Upper lobe of right lung (tissue), 1 donor: Measurements from ENCODE around the gene ZCCHC4. TPM values are rescaled to one million over a fixed set of nuclear protein-coding genes. Genes with fewer than 3 reads are reported as not detected.
A peak's percentile ranks its signal among the peaks of the same experiment; 100 is the strongest.
"Not testable (repeated sequence)": the region's sequence is repeated elsewhere in the genome, so short reads cannot be mapped to it uniquely, and the experiment has no call there.

Source experiments
- ATAC-seq: fragments of 200-7000 bp; cut with Tn5 transposase; one replicate; pipeline ENCODE4 v1.9.1; 2020; ENCODE audit warnings: mild to moderate bottlenecking, moderate library complexity
- DNase-seq: peaks from one replicate; pipeline ENCODE4 v3.0.0-alpha.2; 2020
- H3K27ac ChIP-seq: fragments of 200-600 bp; one replicate; pipeline ENCODE4 v1.8.0; 2022
- H3K27me3 ChIP-seq: fragments of 200-600 bp; one replicate; pipeline ENCODE4 v1.8.0; 2022; ENCODE audit warnings: mild to moderate bottlenecking
- H3K36me3 ChIP-seq: fragments of 200-600 bp; one replicate; pipeline ENCODE4 v1.8.0; 2022
- H3K4me1 ChIP-seq: fragments of 200-600 bp; one replicate; pipeline ENCODE4 v1.8.0; 2022
- H3K4me3 ChIP-seq: fragments of 200-600 bp; one replicate; pipeline ENCODE4 v1.8.0; 2022; ENCODE audit warnings: mild to moderate bottlenecking
- H3K9me3 ChIP-seq: fragments of 200-600 bp; one replicate; pipeline ENCODE4 v1.8.0; 2022
- intact Hi-C: fragments of 100-400 bp; cut with DNase I; formaldehyde crosslinking; loops from one replicate; pipeline ENCODE4 v1.11.0; 2022
- total RNA-seq: library from RNA; stranded (reverse); fragmentation: NEBNext Ultra II Directional; extraction: Animal tissue kit (Norgen Biotek cat#: 25700); gene quantifications from one replicate; pipeline ENCODE4 v1.2.1, GENCODE V29; 2021
- TF ChIP-seq, protein P1 (sequence below): fragments of 200-600 bp; IDR thresholded peaks from one replicate; pipeline ENCODE4 v1.8.0; 2022; ENCODE audit warnings: antibody characterized with exemption
- donor health status: DM: no; HTN: yes; CAD: no; lungs with severe emphysema.

ZCCHC4 gene
- total RNA-seq, 1 donor from 2014 or later = 10.2 TPM

- no peak overlapping the region for H3K4me3 ChIP-seq
- ATAC-seq (no peak), DNase-seq (no peak)
- no peaks in the 10 kb centered on the region for H3K9me3 ChIP-seq
- no peaks in the 10 kb centered on the region for H3K4me1 ChIP-seq
- intact Hi-C loops = no loop called here
- H3K27ac ChIP-seq = no peak overlapping the region
- H3K36me3 ChIP-seq = peaks cover 13% of the 10 kb centered on the region
- TF ChIP-seq, protein P1, sequence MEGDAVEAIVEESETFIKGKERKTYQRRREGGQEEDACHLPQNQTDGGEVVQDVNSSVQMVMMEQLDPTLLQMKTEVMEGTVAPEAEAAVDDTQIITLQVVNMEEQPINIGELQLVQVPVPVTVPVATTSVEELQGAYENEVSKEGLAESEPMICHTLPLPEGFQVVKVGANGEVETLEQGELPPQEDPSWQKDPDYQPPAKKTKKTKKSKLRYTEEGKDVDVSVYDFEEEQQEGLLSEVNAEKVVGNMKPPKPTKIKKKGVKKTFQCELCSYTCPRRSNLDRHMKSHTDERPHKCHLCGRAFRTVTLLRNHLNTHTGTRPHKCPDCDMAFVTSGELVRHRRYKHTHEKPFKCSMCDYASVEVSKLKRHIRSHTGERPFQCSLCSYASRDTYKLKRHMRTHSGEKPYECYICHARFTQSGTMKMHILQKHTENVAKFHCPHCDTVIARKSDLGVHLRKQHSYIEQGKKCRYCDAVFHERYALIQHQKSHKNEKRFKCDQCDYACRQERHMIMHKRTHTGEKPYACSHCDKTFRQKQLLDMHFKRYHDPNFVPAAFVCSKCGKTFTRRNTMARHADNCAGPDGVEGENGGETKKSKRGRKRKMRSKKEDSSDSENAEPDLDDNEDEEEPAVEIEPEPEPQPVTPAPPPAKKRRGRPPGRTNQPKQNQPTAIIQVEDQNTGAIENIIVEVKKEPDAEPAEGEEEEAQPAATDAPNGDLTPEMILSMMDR = no peak
- H3K27me3 ChIP-seq = no peaks in the 10 kb centered on the region
Measured at GRCh38 chr4:25321703-25322102, 9.1 kb downstream of the ZCCHC4 start.

- H3K4me3 ChIP-seq, DNase-seq, intact Hi-C loops, ATAC-seq, H3K27me3 ChIP-seq, H3K27ac ChIP-seq, H3K9me3 ChIP-seq: not testable (repeated sequence)
- peaks cover 10% of the 10 kb centered on the region for H3K36me3 ChIP-seq
- peaks cover 11% of the 10 kb centered on the region for H3K4me1 ChIP-seq
Measured at GRCh38 chr4:25328463-25328862, 15.9 kb downstream of the ZCCHC4 start.

DNA sequence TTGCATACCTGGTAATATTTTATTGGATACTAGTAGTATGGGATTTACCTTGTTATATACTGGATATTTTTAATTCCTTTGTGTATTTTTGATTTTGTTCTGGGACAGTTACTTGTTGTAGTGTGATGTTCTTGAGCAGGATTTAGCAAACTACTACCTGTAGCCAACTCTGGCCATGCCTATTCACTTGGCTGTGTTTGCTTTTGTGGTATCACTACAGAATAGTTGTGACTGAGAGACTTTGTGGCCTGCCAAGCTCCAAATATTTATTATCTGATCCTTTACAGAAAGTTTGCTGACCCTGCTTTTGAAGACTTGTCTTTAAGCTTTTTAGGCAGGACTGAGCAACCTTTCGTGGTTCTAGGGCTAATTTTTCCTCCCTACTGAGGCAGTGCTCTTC lies 17.8 kb downstream of the ZCCHC4 start:
- H3K9me3 ChIP-seq = no peaks in the 10 kb centered on the region
- H3K4me1 ChIP-seq = peaks cover 11% of the 10 kb centered on the region
- H3K4me3 ChIP-seq = no peak overlapping the region
- H3K36me3 ChIP-seq = peaks cover 15% of the 10 kb centered on the region
- TF ChIP-seq, protein P1 = no peak
- ATAC-seq (no peak), DNase-seq (no peak)
- intact Hi-C loops = no loop called here
- H3K27me3 ChIP-seq = no peaks in the 10 kb centered on the region
- no peak overlapping the region for H3K27ac ChIP-seq

DNA sequence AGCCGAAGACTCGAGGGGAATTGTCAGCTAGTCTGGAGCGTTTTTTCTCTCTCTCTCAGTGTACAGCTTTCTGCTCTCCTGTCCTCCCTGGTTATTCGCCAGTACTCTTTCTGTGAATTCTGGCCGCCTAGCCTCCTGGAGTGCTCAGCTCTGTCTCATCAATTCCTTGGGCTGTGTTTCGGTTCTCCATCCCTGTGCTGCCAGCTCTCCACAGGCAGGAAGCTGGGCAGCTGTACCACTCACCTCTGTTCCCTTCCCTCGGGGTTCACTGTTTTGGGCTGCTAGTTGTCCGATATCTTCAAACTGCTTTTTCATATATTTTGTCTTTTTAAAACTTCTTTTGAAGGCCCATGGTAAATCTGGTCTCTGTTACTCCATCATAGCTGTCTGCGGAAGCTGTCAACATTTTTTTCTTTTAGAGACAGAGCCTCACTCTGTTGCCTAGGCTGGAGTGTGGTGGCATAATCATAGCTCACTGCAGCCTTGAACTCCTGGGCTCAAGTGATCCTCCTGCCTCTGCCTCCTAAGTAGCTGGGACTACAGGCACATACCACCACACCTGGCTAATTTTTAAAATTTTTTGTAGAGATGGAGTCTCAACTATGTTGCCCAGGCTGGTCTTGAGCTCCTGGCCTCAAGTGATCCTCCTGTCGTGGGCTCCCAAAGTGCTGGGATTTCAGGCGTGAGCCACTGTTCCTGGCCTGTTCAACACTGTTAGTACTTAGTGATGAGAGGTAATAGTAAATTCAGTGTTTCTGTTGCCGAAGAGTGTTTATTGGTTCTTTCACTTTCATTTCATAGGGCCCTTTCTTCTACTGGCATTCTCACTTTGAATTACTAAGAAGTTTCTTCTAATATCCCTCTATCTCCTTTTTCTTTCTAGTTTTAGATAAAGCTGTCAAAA lies 18.6 kb downstream of the ZCCHC4 start:
- Histone ChIP-seq H3K27me3 (no peaks in the 10 kb centered on the region), H3K4me3 (peak overlapping the region; percentile 21), H3K4me1 (peaks cover 11% of the 10 kb centered on the region), H3K36me3 (peaks cover 20% of the 10 kb centered on the region), H3K27ac (peak overlapping the region; percentile 47), H3K9me3 (no peaks in the 10 kb centered on the region)
- ATAC-seq = peak; percentile 57
- no peak for DNase-seq
- intact Hi-C loops = no loop called here
- TF ChIP-seq, protein P1 = no peak

DNA sequence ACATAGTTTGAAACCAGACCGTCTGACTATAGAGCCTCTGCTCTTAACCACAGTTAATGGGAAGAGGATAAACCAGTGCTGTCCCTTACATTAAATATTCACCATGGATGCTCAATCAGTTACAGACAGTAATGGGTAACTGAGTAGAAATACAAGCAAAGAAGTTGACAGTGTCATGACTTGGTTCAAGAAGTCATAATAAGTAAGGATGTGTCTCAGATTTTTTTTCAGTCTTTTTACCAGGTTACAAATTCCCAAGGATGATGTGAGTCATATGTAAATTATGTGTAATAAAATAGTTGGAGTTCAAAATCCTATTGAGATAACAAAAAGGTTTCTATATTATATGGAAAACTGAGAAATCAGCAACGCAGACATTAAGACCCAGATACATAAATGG lies 31.1 kb downstream of the ZCCHC4 start:
- Histone ChIP-seq H3K4me3 (no peak overlapping the region), H3K27me3 (no peaks in the 10 kb centered on the region), H3K27ac (no peak overlapping the region), H3K9me3 (no peaks in the 10 kb centered on the region), H3K4me1 (no peaks in the 10 kb centered on the region), H3K36me3 (peaks cover 4% of the 10 kb centered on the region)
- intact Hi-C loops = no loop called here
- ATAC-seq (no peak), DNase-seq (no peak)
- TF ChIP-seq, protein P1 = no peak

- ATAC-seq = no peak
- peaks cover 17% of the 10 kb centered on the region for H3K36me3 ChIP-seq
- intact Hi-C loops = no loop called here
- H3K9me3 ChIP-seq = no peaks in the 10 kb centered on the region
- H3K27ac ChIP-seq = no peak overlapping the region
- H3K4me1 ChIP-seq = no peaks in the 10 kb centered on the region
- no peak overlapping the region for H3K4me3 ChIP-seq
- TF ChIP-seq, protein P1 = no peak
- DNase-seq = no peak
- H3K27me3 ChIP-seq = no peaks in the 10 kb centered on the region
Measured at GRCh38 chr4:25345744-25346143, 33.2 kb downstream of the ZCCHC4 start.
